Measurements from ENCODE around the gene CRACDL.

The CRACDL gene

GRCh38 chr2:98849113-98849512 lies 86.9 kb downstream of the CRACDL start (continued):
- TF ChIP-seq PATZ1 (CRISPR knock-in tag; IDR thresholded peaks at IDR 0.05; ENCODE audit: borderline replicate concordance) (no peak), CSDC2 (CRISPR knock-in tag; IDR thresholded peaks at IDR 0.05) (no peak)

- TF ChIP-seq ZFP30 (CRISPR knock-in tag; IDR thresholded peaks at IDR 0.05) (no peak), PATZ1 (CRISPR knock-in tag; IDR thresholded peaks at IDR 0.05; ENCODE audit: borderline replicate concordance) (no peak), TOX (CRISPR knock-in tag; IDR thresholded peaks at IDR 0.05; ENCODE audit: borderline replicate concordance) (no peak), ZNF70 (CRISPR knock-in tag; IDR thresholded peaks at IDR 0.05) (no peak), ESRRG (CRISPR knock-in tag; IDR thresholded peaks at IDR 0.05) (no peak), ZC3H10 (CRISPR knock-in tag; IDR thresholded peaks at IDR 0.05) (no peak), CREB5 (CRISPR knock-in tag; IDR thresholded peaks at IDR 0.05; ENCODE audit: low read depth) (no peak), GLIS3 (CRISPR knock-in tag; IDR thresholded peaks at IDR 0.05) (no peak), CSDC2 (CRISPR knock-in tag; IDR thresholded peaks at IDR 0.05) (no peak), ZNF8 (CRISPR knock-in tag; IDR thresholded peaks at IDR 0.05) (no peak), POU6F1 (CRISPR knock-in tag; IDR thresholded peaks at IDR 0.05; ENCODE audit: borderline replicate concordance, low read depth) (no peak), CSRNP3 (CRISPR knock-in tag; IDR thresholded peaks at IDR 0.05) (no peak), ARNTL (CRISPR knock-in tag; IDR thresholded peaks at IDR 0.05; ENCODE audit: borderline replicate concordance, low read depth) (no peak)
- ATAC-seq, result no peak
Observed at GRCh38 chr2:98847853-98848252, 88.2 kb downstream of the CRACDL start.

GRCh38 chr2:98846041-98846440 lies 90.0 kb downstream of the CRACDL start:
- TF ChIP-seq BACH2 (CRISPR knock-in tag; IDR thresholded peaks at IDR 0.05; ENCODE audit: borderline replicate concordance), result no peak
- no peak for TF ChIP-seq ZNF565 (CRISPR knock-in tag; conservative IDR thresholded peaks at IDR 0.05; ENCODE audit: low read depth)
- no peak for TF ChIP-seq ZNF70 (CRISPR knock-in tag; IDR thresholded peaks at IDR 0.05)
- TF ChIP-seq SNAI2 (CRISPR knock-in tag; IDR thresholded peaks at IDR 0.05), result no peak
- ATAC-seq, result no peak

- no peak for ATAC-seq
- TF ChIP-seq ZC3H10 (CRISPR knock-in tag; IDR thresholded peaks at IDR 0.05) (no peak), ZNF8 (CRISPR knock-in tag; IDR thresholded peaks at IDR 0.05) (no peak), ZFP3 (CRISPR knock-in tag; IDR thresholded peaks at IDR 0.05) (no peak), CSRNP3 (CRISPR knock-in tag; IDR thresholded peaks at IDR 0.05) (no peak), TOX (CRISPR knock-in tag; IDR thresholded peaks at IDR 0.05; ENCODE audit: borderline replicate concordance) (no peak), ZFP30 (CRISPR knock-in tag; IDR thresholded peaks at IDR 0.05) (no peak), POU6F1 (CRISPR knock-in tag; IDR thresholded peaks at IDR 0.05; ENCODE audit: borderline replicate concordance, low read depth) (no peak), PATZ1 (CRISPR knock-in tag; IDR thresholded peaks at IDR 0.05; ENCODE audit: borderline replicate concordance) (no peak), PPARA (CRISPR knock-in tag; IDR thresholded peaks at IDR 0.05; ENCODE audit: borderline replicate concordance) (no peak)
Observed at GRCh38 chr2:98842136-98842535, 93.9 kb downstream of the CRACDL start.

Measured in SK-N-SH treated with all-trans-retinoic acid at 6 μM for 48 hours (cell line).